MM.1S (cell line): ENCODE results near the gene TBC1D5.
"Not testable (repeated sequence)": the region's sequence is repeated elsewhere in the genome, so short reads cannot be mapped to it uniquely, and the experiment has no call there.

Experiments used
- EZH2 ChIP-seq: fragments of 300-600 bp; sonication (generic); optimal IDR thresholded peaks from 2 replicates; pipeline ENCODE3; 2017; ENCODE audit warnings: low read depth, mild to moderate bottlenecking, antibody characterized with exemption, low read length, mixed read lengths
- EZH2phosphoT487 ChIP-seq: fragments of 300-600 bp; sonication (generic); IDR thresholded peaks from 2 replicates; pipeline ENCODE4 v1.6.1; 2018; ENCODE audit warnings: antibody characterized with exemption, low read length
- TF ChIP-seq, protein P1 (sequence below): fragments of 300-600 bp; sonication (generic); IDR thresholded peaks from 2 replicates; pipeline ENCODE4 v1.5.1; 2016; ENCODE audit warnings: antibody characterized with exemption, low read length, mixed read lengths

DNA sequence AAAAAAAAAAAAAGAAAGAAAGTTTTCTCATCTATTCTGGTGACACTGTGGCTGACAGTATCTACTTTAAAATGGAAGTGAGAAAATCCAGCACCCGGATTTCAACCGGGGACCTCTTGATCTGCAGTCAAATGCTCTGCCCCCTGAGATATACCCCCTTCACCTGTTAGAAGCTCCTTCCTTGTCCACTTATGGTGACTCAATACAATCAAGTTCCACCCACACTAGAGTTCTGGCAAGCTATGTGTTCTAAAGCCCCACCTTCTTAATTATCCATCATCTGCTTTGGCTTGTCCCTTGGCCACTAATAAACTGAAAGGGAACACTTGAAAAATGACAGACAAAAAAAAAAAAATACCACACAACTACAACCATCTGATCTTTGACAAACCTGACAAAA lies 42.6 kb downstream of the TBC1D5 start:
- TF ChIP-seq, protein P1, sequence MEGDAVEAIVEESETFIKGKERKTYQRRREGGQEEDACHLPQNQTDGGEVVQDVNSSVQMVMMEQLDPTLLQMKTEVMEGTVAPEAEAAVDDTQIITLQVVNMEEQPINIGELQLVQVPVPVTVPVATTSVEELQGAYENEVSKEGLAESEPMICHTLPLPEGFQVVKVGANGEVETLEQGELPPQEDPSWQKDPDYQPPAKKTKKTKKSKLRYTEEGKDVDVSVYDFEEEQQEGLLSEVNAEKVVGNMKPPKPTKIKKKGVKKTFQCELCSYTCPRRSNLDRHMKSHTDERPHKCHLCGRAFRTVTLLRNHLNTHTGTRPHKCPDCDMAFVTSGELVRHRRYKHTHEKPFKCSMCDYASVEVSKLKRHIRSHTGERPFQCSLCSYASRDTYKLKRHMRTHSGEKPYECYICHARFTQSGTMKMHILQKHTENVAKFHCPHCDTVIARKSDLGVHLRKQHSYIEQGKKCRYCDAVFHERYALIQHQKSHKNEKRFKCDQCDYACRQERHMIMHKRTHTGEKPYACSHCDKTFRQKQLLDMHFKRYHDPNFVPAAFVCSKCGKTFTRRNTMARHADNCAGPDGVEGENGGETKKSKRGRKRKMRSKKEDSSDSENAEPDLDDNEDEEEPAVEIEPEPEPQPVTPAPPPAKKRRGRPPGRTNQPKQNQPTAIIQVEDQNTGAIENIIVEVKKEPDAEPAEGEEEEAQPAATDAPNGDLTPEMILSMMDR: not testable (repeated sequence)
- TF ChIP-seq EZH2, EZH2phosphoT487: not testable (repeated sequence)
